H1 (cell line): ENCODE data around the gene VASP. TPM values are rescaled to one million over a fixed set of nuclear protein-coding genes. Genes with fewer than 3 reads are reported as not detected.

Source experiments
- CTCF ChIA-PET: fragments of 300-600 bp; sonication (Branson Sonifier 250); formaldehyde crosslinking; loops from one replicate; lab custom pipeline; 2021; ENCODE audit not compliant: partially characterized antibody; lab: Charles Lee
- POLR2A ChIA-PET: fragments of 300-600 bp; sonication (Branson Sonifier 250); formaldehyde crosslinking; loops from one replicate; lab custom pipeline; 2021; ENCODE audit warnings: inconsistent platforms; ENCODE audit not compliant: partially characterized antibody; lab: Charles Lee
- DNase-seq, 2 experiments: peaks; one replicate each; pipeline versions ENCODE4 v3.0.0 to v3.0.0-alpha.2; 2010 to 2022; ENCODE audit warnings: low spot score in 2 of 2, low read depth in 1 of 2, mixed read lengths in 1 of 2
- FAIRE-seq: peaks from 2 replicates; lab custom pipeline; 2011; peaks lifted over from hg19 to GRCh38; lab: Jason Lieb, UNC
- H2AFZ ChIP-seq: 2 replicates; pipeline ENCODE4 v1.8.1; 2012; ENCODE audit warnings: low read length, inconsistent platforms
- H2AK5ac ChIP-seq: 2 replicates; pipeline ENCODE4 v1.6.1; 2013; ENCODE audit warnings: low read depth, low read length
- H2BK120ac ChIP-seq: replicated peaks from 2 replicates; pipeline ENCODE3; 2013; ENCODE audit warnings: low read depth, low read length, inconsistent platforms
- H2BK12ac ChIP-seq: 2 replicates; pipeline ENCODE4 v1.6.1; 2013; ENCODE audit warnings: low read depth, low read length
- H2BK15ac ChIP-seq: 2 replicates; pipeline ENCODE4 v1.6.1; 2013; ENCODE audit warnings: low read length
- H2BK20ac ChIP-seq: 2 replicates; pipeline ENCODE4 v1.6.1; 2013; ENCODE audit warnings: low read length
- H2BK5ac ChIP-seq: 2 replicates; pipeline ENCODE4 v1.6.1; 2013; ENCODE audit warnings: low read depth, low read length
- H3K14ac ChIP-seq: 2 replicates; pipeline ENCODE4 v1.6.1; 2013; ENCODE audit warnings: inconsistent platforms; ENCODE audit not compliant: insufficient read length
- H3K18ac ChIP-seq: 2 replicates; pipeline ENCODE4 v1.6.1; 2013; ENCODE audit warnings: low read length; ENCODE audit errors: extremely low read depth
- H3K23ac ChIP-seq: 2 replicates; pipeline ENCODE4 v1.6.1; 2013; ENCODE audit warnings: inconsistent platforms; ENCODE audit not compliant: insufficient read length
- H3K23me2 ChIP-seq: 2 replicates; pipeline ENCODE4 v1.6.1; 2013; ENCODE audit warnings: low read depth, low read length
- H3K27ac ChIP-seq: 2 replicates; pipeline ENCODE4 v1.6.1; 2011; ENCODE audit warnings: low read depth, low read length, inconsistent platforms
- H3K27me3 ChIP-seq, 4 experiments: replicated peaks in 1 of 4; 1 replicate in 1 of 4; 2 replicates in 3 of 4; pipeline versions ENCODE4 v1.6.1 to v1.8.1; 2011 to 2013; ENCODE audit warnings: low read length in 3 of 4, mild to moderate bottlenecking in 3 of 4, inconsistent platforms in 2 of 4, mixed read lengths in 2 of 4, moderate library complexity in 1 of 4; ENCODE audit not compliant: control insufficient read depth in 3 of 4, insufficient read depth in 3 of 4; ENCODE audit errors: extremely low read depth in 1 of 4
- H3K36me3 ChIP-seq, 4 experiments: 2 replicates each; pipeline versions ENCODE4 v1.6.1 to v1.8.1; 2011 to 2013; ENCODE audit warnings: mild to moderate bottlenecking in 4 of 4, low read length in 3 of 4, moderate library complexity in 2 of 4, control low read depth in 1 of 4, inconsistent platforms in 1 of 4; ENCODE audit not compliant: insufficient read depth in 4 of 4, control insufficient read depth in 2 of 4
- H3K4ac ChIP-seq: replicated peaks from 2 replicates; pipeline ENCODE3; 2013; ENCODE audit warnings: low read length, low read depth, mixed read lengths, inconsistent platforms; ENCODE audit not compliant: insufficient read length
- H3K4me1 ChIP-seq, 4 experiments: replicated peaks in 1 of 4; 1 replicate in 1 of 4; 2 replicates in 3 of 4; pipeline versions ENCODE4 v1.6.1 to v1.8.1; 2011 to 2013; ENCODE audit warnings: low read length in 3 of 4, inconsistent platforms in 2 of 4, mixed read lengths in 1 of 4; ENCODE audit not compliant: insufficient read depth in 4 of 4, control insufficient read depth in 3 of 4
- H3K4me2 ChIP-seq, 2 experiments: 2 replicates each; pipeline versions ENCODE4 v1.6.1 to v1.8.1; 2011 to 2013; ENCODE audit warnings: low read depth in 2 of 2, low read length in 2 of 2, control low read depth in 1 of 2, inconsistent platforms in 1 of 2, mild to moderate bottlenecking in 1 of 2; ENCODE audit not compliant: insufficient read depth in 1 of 2
- H3K4me3 ChIP-seq, 4 experiments: fragments of 200-600, 300-600 bp in 1 of 4; sonication (generic), shearing (Covaris generic), sonication (Bioruptor Twin) in 1 of 4; 2 replicates each; pipeline versions ENCODE4 v1.5.1 to v1.8.1; 2011 to 2016; ENCODE audit warnings: low read length in 4 of 4, low read depth in 3 of 4, control low read depth in 2 of 4, inconsistent platforms in 2 of 4, mild to moderate bottlenecking in 2 of 4, mixed read lengths in 1 of 4, moderate library complexity in 1 of 4; ENCODE audit not compliant: insufficient read depth in 2 of 4; ENCODE audit errors: extremely low read depth in 1 of 4
- H3K56ac ChIP-seq: replicated peaks from 2 replicates; pipeline ENCODE3; 2013; ENCODE audit warnings: low read depth, mild to moderate bottlenecking, mixed read lengths, low read length, inconsistent platforms; ENCODE audit not compliant: insufficient read length
- H3K79me1 ChIP-seq: 2 replicates; pipeline ENCODE4 v1.6.1; 2013; ENCODE audit warnings: low read depth, low read length, control low read depth
- H3K79me2 ChIP-seq, 2 experiments: 2 replicates each; pipeline versions ENCODE4 v1.6.1 to v1.8.1; 2012 to 2013; ENCODE audit warnings: low read length in 2 of 2, mild to moderate bottlenecking in 2 of 2, inconsistent platforms in 1 of 2; ENCODE audit not compliant: insufficient read depth in 2 of 2, control insufficient read depth in 1 of 2
- H3K9ac ChIP-seq, 4 experiments: replicated peaks in 1 of 4; 1 replicate in 1 of 4; 2 replicates in 3 of 4; pipeline versions ENCODE4 v1.6.1 to v1.8.1; 2011 to 2013; ENCODE audit warnings: low read depth in 3 of 4, low read length in 3 of 4, control low read depth in 2 of 4, mild to moderate bottlenecking in 2 of 4, moderate library complexity in 2 of 4, inconsistent platforms in 1 of 4; ENCODE audit errors: extremely low read depth in 1 of 4
- H3K9me3 ChIP-seq, 2 experiments: 2 replicates each; pipeline versions ENCODE4 v1.6.1 to v1.8.1; 2012 to 2013; ENCODE audit warnings: mild to moderate bottlenecking in 2 of 2, moderate library complexity in 2 of 2, control low read depth in 1 of 2, inconsistent platforms in 1 of 2, low read depth in 1 of 2, low read length in 1 of 2, mixed read lengths in 1 of 2; ENCODE audit not compliant: insufficient read depth in 2 of 2
- H4K20me1 ChIP-seq, 2 experiments: replicated peaks in 1 of 2; 2 replicates each; pipeline versions ENCODE3 to v1.8.1; 2011 to 2013; ENCODE audit warnings: inconsistent platforms in 2 of 2, low read length in 2 of 2, mild to moderate bottlenecking in 1 of 2; ENCODE audit not compliant: insufficient read depth in 2 of 2, control insufficient read depth in 1 of 2
- H4K5ac ChIP-seq: 2 replicates; pipeline ENCODE4 v1.6.1; 2013; ENCODE audit warnings: low read length, low read depth, mixed read lengths, inconsistent platforms; ENCODE audit not compliant: insufficient read length
- H4K8ac ChIP-seq: 2 replicates; pipeline ENCODE4 v1.8.0; 2013; ENCODE audit warnings: mild to moderate bottlenecking, moderate library complexity, low read length, inconsistent platforms; ENCODE audit not compliant: insufficient read depth; ENCODE audit errors: extremely low read depth
- H4K91ac ChIP-seq: replicated peaks from 2 replicates; pipeline ENCODE3; 2013; ENCODE audit warnings: low read length, mixed read lengths, inconsistent platforms; ENCODE audit not compliant: insufficient read length
- CREB1 ChIP-seq: IDR thresholded peaks from 2 replicates; pipeline ENCODE4 v1.6.1; 2012; ENCODE audit warnings: inconsistent platforms
- POLR2AphosphoS5 ChIP-seq: IDR thresholded peaks from 2 replicates; pipeline ENCODE4 v1.6.1; 2011; ENCODE audit warnings: low read depth, low read length
- TAF1 ChIP-seq: IDR thresholded peaks from 2 replicates; pipeline ENCODE4 v1.6.1; 2011; ENCODE audit warnings: mild to moderate bottlenecking, low read depth, low read length
- WGBS, 2 experiments: shearing (Covaris generic) in 1 of 2; methylation state at CpG; one replicate each; pipeline versions ENCODE4 v1.1.6 to v1.1.7; 2013 to 2015; ENCODE audit warnings: low lambda C conversion rate in 2 of 2, mixed read lengths in 2 of 2, inconsistent platforms in 1 of 2, low coverage in 1 of 2, missing lambda C conversion rate in 1 of 2; ENCODE audit not compliant: insufficient replicate concordance in 2 of 2, insufficient coverage in 1 of 2, insufficient read length in 1 of 2; ENCODE audit errors: extremely low coverage in 1 of 2, missing lambda C conversion rate in 1 of 2; 5-methylcytosine and 5-hydroxymethylcytosine counted together
- polyA plus RNA-seq, 7 experiments: library from polyadenylated mRNA; depleted of rRNA in 3 of 7; stranded (reverse) in 5 of 7; unstranded in 2 of 7; fragments of >200 nt in 5 of 7; fragments of 200-250 nt in 2 of 7; gene quantifications; 1 replicate in 5 of 7; 2 replicates in 1 of 7; 4 replicates in 1 of 7; pipeline versions ENCODE4 v1.2.1 to v1.2.3, GENCODE V29; 2011 to 2013; ENCODE audit warnings: missing spikeins in 2 of 7, mixed read lengths in 2 of 7
- total RNA-seq: library from RNA; stranded (reverse); fragmentation: NEBNext Ultra II Directional; extraction: Animal tissue kit (Norgen Biotek cat#: 25700); gene quantifications from 2 replicates; pipeline ENCODE4 v1.2.1, GENCODE V29; 2021

VASP gene
- total and polyA plus RNA-seq, 2 of the 8 experiments (the other 6 are each of a cell fraction or from before 2014, with no cell fraction given) = 89.7 to 135 TPM

DNA sequence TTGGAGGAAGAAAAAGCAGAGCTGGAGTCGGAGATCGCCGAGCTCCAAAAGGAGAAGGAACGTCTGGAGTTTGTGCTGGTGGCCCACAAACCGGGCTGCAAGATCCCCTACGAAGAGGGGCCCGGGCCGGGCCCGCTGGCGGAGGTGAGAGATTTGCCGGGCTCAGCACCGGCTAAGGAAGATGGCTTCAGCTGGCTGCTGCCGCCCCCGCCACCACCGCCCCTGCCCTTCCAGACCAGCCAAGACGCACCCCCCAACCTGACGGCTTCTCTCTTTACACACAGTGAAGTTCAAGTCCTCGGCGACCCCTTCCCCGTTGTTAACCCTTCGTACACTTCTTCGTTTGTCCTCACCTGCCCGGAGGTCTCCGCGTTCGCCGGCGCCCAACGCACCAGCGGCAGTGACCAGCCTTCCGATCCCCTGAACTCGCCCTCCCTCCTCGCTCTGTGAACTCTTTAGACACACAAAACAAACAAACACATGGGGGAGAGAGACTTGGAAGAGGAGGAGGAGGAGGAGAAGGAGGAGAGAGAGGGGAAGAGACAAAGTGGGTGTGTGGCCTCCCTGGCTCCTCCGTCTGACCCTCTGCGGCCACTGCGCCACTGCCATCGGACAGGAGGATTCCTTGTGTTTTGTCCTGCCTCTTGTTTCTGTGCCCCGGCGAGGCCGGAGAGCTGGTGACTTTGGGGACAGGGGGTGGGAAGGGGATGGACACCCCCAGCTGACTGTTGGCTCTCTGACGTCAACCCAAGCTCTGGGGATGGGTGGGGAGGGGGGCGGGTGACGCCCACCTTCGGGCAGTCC is 34.5 kb upstream of the VASP start:
- FAIRE-seq = no peak
- H3K27me3 ChIP-seq = peaks cover 0 to 17% (median 17%) of the 10 kb centered on the region in 4 experiments; a peak in 4 of 7 replicates
- no peak overlapping the region for H3K27ac ChIP-seq
- H4K5ac ChIP-seq = no peak overlapping the region
- H4K8ac ChIP-seq = 0 out of 2 replicates have a peak overlapping the region, but pooled peaks have one; percentile 81
- H3K4me3 ChIP-seq = peak overlapping the region; percentile 9 to 53 (median 20); a peak in 6 of 8 replicates
- H3K79me1 ChIP-seq = no peaks in the 10 kb centered on the region
- DNase-seq = peak in 1 of 2 experiments; percentile 70
- H4K20me1 ChIP-seq = peaks cover 0 to 3% of the 10 kb centered on the region in 2 experiments
- H3K18ac ChIP-seq = peak overlapping the region; percentile 60
- no peak overlapping the region for H4K91ac ChIP-seq
- POLR2A ChIA-PET = interaction anchor here (0.6 to 2.1 kb wide), 3 partner anchors 21 to 1301 kb away, joined by 3 to 10 read pairs (median 5); no protein-coding TSS in a partner anchor
- peak overlapping the region; percentile 97 for H2BK15ac ChIP-seq
- peak overlapping the region in 3 of 4 experiments; percentile 31 to 56 (median 40); a peak in 3 of 7 replicates for H3K9ac ChIP-seq
- no peaks in the 10 kb centered on the region for H3K79me2 ChIP-seq
- peaks cover 2 to 19% (median 14%) of the 10 kb centered on the region in 4 experiments for H3K4me1 ChIP-seq
- H3K23ac ChIP-seq = no peak overlapping the region
- no peaks in the 10 kb centered on the region for H3K36me3 ChIP-seq
- peak overlapping the region; percentile 24 for H3K56ac ChIP-seq
- 34% methylated on average over 35 of the region's 44 CpGs; no CpG with 5 or more reads in 1 of the 2 experiments for WGBS, 2 experiments
- no peak overlapping the region for H2BK120ac ChIP-seq
- no peak overlapping the region for H3K14ac ChIP-seq
- H3K4me2 ChIP-seq = peak overlapping the region; percentile 52 to 62
- peaks cover 17% of the 10 kb centered on the region; the same call in 1 of the 2 replicates for H3K23me2 ChIP-seq
- 0 out of 2 replicates have a peak overlapping the region, but pooled peaks have one; percentile 72 for H2BK20ac ChIP-seq
- H3K4ac ChIP-seq = no peak overlapping the region
- no peaks in the 10 kb centered on the region for H3K9me3 ChIP-seq
- CTCF ChIA-PET = interaction anchor here (0.9 to 32.9 kb wide), 8 partner anchors 11 to 69 kb away, joined by 3 to 760 read pairs (median 6); partner anchors contain the start of gene ERCC1
- peak overlapping the region; percentile 42; the same call in 1 of the 2 replicates for H2AFZ ChIP-seq
- H2AK5ac ChIP-seq = no peak overlapping the region
- peak; percentile 53; the same call in 1 of the 2 replicates for TF ChIP-seq POLR2AphosphoS5
- no peak for TF ChIP-seq CREB1
- peak; percentile 49; the same call in 1 of the 2 replicates for TF ChIP-seq TAF1
- H2BK5ac ChIP-seq = 0 out of 2 replicates have a peak overlapping the region, but pooled peaks have one; percentile 8
- H2BK12ac ChIP-seq = peak overlapping the region; percentile 53; the same call in 1 of the 2 replicates
